Activated CD8-positive, alpha-beta memory T cell treated with anti-CD3 and anti-CD28 coated beads, Interleukin-2, amount 50 U/mL, for 24 hours (primary cell): Measurements from ENCODE around the gene MID1.

Source experiments
- DNase-seq: peaks from one replicate; pipeline ENCODE4 v3.0.0-alpha.2; 2020; ENCODE audit errors: extremely low read depth

The MID1 gene

DNA sequence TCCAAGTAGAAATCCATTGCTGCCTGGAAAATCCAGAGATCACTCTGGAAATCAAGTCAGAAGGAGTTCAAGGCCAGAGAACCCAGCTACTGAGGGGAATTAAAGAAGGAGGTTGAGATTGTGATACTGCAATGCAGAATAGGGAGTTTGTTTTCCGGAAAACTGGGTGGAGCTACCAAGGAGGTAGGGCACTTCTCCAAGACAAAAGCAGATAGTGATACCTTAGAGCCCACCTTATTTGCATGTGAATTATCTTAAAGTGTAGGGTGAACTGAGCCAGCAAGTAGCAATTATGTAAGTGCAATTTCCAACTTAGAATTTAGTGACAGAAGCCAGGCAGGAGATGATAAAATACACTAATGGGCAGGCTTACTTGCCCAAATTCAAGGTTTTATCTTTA, 178.9 kb downstream of the MID1 start:
- no peak for DNase-seq

DNA sequence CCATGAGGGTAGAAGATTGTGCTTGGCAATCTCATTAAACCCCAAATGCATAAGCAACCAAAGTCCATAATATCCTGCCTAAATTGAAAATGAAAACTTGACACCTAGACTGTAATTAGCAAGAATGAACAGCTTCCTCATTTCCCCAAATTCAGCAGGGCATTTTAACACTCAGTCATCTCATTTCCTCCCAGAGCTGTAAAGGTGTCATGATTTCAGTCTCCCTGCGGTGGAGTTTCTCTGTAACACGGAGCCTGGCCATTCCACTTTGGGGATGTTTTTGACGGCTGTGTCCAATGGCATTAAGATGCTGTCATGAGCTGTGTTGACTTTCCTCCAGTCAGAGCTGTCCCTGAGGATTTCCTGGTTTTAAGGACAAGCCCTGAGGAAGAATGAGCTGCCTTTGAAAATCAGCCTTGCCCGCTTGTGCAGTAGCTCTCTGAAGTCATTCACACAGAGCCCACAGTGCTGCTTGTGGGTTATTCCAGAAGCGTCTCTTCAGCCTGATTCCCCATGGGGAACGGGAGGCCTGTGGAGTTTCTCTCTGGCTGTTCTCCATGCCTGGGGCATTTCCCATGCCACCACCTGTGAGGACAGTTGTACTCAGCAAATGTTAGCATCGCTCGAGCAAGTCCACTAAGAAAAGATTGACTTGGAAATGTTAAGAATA, 187.0 kb downstream of the MID1 start:
- DNase-seq = no peak

DNA sequence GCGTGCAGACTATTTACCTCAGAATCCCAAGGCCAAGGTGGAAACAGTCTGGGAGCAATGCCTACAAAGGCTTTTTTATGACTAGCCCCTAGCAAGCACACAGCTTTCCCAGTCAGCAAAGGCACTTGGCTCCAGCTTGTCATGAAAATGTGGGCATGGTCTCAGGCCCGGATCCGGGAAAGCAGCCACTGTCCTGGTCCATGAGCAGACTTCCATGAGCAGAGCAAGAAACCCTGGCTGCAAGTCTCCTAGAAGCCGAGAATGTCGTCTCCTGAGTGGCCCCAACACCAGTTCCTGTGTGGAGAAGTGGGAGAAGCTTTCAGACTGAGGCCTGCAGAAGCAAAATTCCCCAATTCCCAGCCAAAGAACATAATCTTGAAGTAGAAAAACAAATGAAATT, 190.5 kb downstream of the MID1 start:
- no peak for DNase-seq

DNA sequence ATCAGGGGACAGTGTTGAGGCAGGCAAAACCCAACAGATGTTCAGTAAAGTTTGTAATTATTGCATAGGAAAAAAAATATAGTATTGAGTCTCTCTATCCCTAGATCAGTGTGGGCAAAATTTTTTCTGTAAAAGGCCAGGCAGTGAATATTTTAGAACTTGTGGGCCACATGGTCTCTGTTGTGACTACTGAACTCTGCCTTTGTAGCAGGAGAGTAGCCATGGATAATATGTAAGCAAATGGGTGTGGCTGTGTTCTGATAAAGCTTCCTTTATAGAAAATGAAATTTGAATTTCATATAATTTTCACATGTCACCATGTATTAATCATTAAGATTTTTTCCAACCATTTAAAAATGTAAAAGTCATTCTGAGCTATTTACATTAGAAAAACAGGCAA, 193.1 kb downstream of the MID1 start:
- DNase-seq = no peak

DNA sequence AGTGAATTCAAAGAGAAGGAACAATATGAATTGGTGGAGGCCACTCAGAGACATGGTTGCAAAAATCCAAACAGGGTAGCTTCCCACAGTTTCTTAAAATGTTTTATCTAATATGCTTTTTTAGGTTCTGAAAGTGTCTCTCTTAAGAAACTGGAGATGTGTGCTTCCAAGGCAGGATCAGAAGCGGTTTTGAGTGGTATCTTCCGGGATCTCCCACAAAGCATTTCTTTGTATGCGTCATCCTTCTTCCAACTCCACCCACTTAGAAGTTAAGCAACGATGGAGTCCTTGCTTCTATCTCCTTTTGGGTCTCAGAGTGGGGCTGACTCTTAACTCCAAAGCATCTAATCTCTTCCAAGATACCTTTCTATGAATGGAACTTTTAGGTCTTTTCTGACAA, 196.7 kb downstream of the MID1 start:
- no peak for DNase-seq

DNA sequence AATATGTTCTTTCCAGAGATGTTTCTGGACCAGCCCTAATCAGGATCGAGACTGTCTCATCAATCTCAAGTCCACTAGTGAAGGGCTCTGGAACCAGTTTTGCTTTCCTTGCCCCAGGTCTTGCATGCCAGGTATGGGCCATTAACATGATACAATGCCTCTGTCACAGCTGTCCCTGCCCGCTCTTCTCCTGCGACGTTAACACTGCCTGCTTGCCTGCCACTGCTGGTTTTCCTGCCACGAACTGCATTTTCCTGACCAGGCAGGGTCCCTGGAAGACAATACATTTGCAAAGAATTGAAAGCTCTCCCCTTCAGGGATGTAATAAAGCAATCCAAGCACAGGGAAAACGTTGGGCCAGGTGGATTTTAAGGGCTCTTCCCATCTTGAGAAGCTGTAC, 200.3 kb downstream of the MID1 start:
- DNase-seq = no peak

DNA sequence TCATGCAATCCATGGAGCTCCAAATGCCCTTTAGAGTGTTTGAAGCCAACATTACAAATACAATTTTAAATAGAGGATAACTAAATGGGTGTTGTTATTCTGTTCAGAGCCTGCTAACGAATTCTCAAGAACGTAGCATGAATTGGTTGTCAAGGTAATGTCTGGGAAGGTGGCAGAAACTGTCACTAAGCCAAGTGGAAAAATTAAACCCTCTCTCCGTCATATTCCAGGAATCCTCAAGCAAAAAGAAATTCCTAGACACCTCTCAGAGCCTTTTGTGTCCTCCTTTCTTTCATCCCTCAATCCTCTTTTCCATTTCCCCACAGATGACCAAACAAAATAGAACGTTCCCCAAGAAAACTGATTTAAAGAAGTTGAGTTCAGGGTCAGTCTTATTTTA, 204.0 kb downstream of the MID1 start:
- no peak for DNase-seq

DNA sequence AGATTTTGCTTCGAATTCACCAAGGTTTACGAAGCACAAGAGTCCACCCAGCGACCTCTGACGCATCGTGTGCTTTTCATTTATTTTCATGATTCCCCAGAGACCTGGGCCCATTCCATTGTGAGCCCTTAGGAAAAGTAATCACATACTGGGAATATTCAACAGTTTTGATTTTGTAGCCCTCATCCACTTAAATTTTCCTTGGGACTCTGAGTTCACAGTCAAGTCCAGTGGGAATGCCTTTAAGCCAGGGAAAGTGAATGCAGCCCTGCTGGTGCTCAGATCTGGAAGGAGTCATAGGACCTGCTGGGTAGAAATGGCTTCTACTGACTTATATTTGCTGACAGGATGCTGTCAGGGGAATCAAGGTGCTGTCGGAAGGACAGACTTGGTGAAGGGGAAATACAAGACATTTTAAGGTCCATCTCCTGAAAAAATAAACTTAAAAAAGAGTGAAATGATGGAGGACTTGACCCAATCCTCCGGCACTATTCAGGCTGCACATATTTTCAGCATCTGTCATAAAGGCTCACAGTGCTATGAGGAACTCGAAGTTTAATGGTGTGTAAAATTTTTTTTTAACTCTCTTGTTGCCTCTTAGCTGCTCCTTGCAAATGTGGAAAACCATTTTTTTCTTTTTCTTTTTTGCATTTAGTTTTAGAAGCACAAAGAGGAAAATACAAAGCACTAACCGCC, 204.9 kb downstream of the MID1 start:
- no peak for DNase-seq

DNA sequence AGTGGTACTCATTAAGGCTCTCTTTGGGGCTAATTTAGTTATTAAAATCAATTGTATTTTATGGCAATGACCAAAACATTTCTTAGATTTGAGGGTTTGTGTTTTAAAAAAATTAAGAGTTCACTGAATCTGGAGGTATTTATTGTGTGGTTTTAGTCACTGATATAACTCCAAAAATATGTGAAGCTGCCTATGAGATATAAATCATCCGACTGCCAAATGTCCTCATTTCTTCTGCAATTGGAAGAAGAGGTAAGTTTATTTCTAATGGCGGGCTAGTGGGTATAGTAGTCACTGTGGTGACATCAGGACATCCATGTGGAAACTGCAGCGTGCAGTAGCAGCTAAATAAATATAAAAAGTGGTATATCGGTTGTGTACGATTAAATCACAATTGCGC, 205.5 kb downstream of the MID1 start:
- DNase-seq = no peak

DNA sequence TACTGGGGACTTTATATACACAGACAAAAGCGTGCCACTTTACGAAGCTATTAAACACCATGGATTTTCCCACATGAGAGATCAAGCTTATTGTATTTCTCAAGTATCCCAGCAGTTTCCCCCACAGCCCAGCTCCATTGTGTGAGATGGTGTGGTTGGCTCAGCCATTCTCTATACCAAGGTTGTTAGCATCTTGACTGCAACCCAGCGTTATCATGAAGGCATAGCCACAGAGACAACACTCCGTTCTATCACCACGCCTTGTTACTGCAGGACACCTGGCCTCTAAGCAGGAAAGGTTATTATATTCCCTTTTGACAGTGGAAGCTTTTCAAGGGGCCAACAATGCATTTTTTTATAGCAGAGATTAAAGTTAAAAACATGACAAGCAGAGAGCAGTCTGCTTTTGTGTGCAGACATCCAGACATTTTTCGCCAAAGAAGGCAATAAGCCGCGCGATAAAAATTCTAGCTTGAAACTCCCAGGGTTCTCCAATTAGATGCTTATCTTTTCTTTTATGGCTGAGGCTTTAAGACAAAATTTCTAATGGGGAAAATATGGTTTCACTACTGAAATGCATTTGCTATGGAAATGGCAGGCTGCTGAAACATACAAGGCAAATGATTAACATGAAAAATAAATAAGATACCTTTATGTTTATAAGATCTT, 206.1 kb downstream of the MID1 start:
- DNase-seq = no peak

DNA sequence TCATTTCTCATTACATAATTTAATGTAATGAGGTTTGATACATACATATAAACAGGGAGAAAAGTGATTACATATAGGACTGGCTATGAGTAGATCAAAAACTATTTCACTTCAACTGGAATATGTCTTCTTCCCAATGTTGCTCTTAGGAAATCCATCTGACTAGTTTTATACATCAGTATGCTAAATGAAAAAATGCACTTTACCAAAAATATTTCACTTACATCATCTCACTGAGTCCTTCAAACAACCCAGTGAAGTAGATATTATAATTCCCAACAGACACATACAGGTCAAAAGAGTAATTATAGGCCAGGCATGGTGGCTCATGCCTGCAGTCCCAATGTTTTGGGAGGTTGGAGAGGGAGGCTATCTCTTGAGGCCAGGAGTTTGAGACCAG, 215.9 kb downstream of the MID1 start:
- DNase-seq = no peak

DNA sequence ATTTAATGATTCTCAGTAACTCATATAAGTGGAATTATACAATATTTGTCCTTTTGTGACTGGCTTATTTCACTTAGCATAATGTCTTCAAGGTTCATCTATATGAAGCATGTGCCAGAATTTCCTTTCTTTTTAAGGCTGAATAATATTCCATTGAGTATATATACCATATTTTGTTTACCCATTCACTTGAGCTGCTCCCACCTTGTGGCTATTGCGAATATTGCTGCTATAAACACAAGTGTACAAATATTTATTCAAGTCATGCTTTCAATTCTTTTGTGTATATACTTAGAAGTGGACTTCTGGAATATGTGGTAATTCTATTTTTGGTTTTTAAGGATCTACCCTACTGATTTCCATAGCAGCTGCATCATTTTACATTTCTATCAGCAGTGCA, 219.1 kb downstream of the MID1 start:
- DNase-seq = no peak

DNA sequence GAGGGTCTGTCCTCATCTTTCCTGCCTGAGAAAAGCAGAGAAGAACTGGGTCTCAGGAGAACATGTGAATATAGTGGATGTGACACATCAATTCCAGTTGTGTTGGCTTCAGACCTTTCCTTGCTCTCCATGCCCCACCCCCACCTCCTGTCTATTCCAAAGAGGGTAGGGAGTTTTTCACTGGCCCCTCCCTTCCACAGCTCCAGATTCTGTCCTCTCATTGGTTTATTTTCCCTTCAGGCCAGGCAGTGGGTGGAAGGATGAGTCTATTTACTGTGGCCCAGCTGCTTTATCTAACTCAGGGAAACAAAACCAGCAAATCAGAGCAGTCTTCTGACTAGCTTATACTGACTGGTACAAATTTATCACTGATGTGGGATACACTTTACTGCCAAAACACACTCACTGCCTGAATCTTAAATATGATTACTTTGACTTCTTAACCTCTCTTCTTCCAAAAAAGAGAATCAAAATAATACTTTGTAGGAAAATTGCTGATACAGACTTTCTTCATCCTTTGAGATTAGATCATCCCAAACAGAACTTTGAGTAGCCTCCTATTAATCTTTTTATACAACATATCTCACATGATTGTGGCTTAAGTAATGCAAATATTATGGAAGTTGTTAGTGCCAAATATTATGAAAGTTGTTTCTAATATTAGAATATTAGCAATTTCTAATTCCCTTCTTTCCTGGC, 221.2 kb downstream of the MID1 start:
- DNase-seq = no peak

DNA sequence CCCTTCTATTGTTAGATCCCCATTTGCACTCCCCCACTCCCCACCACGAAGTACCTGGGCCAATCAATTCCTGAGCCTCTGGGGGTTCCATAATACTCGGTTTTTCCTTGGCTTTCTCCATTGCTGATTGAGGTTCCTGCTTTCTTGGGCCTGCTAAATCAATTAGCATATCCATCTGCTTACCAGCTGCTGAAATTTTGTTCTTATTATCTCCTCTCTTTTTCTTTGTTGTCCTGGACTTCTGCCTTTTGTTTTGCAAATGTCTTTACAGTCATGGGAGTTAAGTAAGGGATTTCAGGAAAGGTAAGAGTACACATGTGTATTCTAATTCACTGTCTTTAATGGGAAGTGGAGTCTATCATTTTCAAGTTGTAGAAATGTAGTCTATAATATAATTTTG, 222.2 kb downstream of the MID1 start:
- no peak for DNase-seq

DNA sequence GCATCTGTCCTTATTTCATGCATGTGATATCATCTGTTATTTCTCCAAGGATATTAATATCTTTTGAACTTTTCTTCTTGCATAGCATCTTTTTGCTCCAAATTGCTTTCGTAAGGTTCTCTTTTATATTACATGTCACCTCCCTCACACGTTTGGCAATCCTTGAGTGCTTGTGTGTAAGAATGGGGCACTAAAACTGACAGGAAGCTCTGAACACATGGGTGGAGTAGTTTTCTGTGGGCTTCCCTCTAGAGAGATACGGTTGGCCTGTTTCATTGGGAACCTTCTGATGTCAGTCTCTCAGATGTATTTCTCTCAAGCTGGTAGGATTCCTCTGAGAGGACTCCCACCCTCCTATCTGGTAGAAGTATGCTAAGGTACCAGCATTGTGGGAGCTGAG, 223.0 kb downstream of the MID1 start:
- no peak for DNase-seq

DNA sequence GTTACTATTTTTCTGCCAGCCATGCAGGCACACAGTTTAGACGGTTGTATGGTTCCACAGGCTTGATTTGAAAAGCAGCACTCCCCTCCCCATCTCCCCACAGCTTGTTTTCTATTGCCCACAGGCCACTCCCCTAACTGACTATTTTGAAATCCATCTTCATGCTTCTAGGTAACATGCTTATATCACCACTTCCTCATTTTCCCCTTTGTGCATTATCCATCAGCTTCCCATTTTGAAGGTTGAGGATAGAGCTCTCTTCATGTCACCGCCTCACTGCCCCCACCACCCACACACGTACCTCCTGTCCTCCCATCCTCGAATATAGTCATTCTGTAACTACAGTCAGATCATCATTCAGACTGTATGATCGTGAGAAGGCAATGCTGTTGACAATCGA, 224.7 kb downstream of the MID1 start:
- no peak for DNase-seq
